ENCODE measurements around the gene FAM81B. TPM values are rescaled to one million over a fixed set of nuclear protein-coding genes. Genes with fewer than 3 reads are reported as not detected.

Gene FAM81B
- polyA plus RNA-seq, 1 donor (not counting 4 experiments of a cell fraction or from before 2014, with no cell fraction given) = not detected

DNA sequence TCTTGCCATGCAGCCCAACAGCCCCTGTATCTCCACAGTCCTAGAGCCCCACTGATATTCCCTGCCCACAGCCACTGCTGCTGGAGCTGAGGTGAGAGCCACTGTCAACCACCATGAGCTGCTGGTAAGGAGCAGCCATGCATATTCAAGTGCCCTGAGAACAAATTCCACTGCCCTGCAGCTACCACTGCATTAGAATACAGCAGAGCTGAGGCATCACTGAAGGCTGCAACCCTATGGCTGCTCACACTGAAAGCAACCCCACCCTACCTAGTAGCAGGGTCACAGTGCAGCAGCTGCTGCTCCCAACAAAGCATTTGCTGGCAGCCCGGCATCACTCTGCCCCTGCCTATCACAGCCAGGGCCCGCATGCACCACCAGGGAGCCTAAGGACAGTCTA, 95.0 kb downstream of the FAM81B start:
- Histone ChIP-seq H3K9ac (ENCODE audit: control insufficient read depth, extremely low read depth, insufficient read depth, low read length) (no peak overlapping the region), H3K27me3 (ENCODE audit: control insufficient read depth, extremely low read depth, insufficient read depth, low read length) (no peaks in the 10 kb centered on the region), H3K9me1 (ENCODE audit: control insufficient read depth, extremely low read depth, insufficient read depth, low read length) (no peaks in the 10 kb centered on the region), H3K36me3 (ENCODE audit: control insufficient read depth in 2 of 2, extremely low read depth in 1 of 2, insufficient read depth in 2 of 2, low read length in 2 of 2) (peaks cover 16 to 17% of the 10 kb centered on the region in 2 experiments), H2AFZ (ENCODE audit: control insufficient read depth, low read length) (no peak overlapping the region), H3K4me2 (ENCODE audit: control insufficient read depth, extremely low read depth, insufficient read depth, low read depth, low read length) (no peak overlapping the region), H3K79me2 (ENCODE audit: control insufficient read depth, insufficient read depth, low read length) (no peaks in the 10 kb centered on the region), H3K27ac (ENCODE audit: control insufficient read depth, insufficient read depth, low read length) (no peak overlapping the region), H4K20me1 (ENCODE audit: control insufficient read depth, extremely low read depth, insufficient read depth, low read length) (no peaks in the 10 kb centered on the region), H3K9me3 (ENCODE audit: control insufficient read depth, low read depth, low read length) (no peaks in the 10 kb centered on the region), H3K4me1 (ENCODE audit: control insufficient read depth, extremely low read depth, insufficient read depth, low read length) (no peaks in the 10 kb centered on the region), H3K4me3 (ENCODE audit: control insufficient read depth in 2 of 3, extremely low read depth in 1 of 3, insufficient read depth in 2 of 3, low read depth in 1 of 3, low read length in 3 of 3) (no peak overlapping the region)
- TF ChIP-seq, protein P1, sequence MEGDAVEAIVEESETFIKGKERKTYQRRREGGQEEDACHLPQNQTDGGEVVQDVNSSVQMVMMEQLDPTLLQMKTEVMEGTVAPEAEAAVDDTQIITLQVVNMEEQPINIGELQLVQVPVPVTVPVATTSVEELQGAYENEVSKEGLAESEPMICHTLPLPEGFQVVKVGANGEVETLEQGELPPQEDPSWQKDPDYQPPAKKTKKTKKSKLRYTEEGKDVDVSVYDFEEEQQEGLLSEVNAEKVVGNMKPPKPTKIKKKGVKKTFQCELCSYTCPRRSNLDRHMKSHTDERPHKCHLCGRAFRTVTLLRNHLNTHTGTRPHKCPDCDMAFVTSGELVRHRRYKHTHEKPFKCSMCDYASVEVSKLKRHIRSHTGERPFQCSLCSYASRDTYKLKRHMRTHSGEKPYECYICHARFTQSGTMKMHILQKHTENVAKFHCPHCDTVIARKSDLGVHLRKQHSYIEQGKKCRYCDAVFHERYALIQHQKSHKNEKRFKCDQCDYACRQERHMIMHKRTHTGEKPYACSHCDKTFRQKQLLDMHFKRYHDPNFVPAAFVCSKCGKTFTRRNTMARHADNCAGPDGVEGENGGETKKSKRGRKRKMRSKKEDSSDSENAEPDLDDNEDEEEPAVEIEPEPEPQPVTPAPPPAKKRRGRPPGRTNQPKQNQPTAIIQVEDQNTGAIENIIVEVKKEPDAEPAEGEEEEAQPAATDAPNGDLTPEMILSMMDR (optimal IDR thresholded peaks at IDR 0.05 in 1 of 3, IDR thresholded peaks at IDR 0.05 in 1 of 3, conservative IDR thresholded peaks at IDR 0.05 in 1 of 3; ENCODE audit: extremely low read depth in 1 of 3, insufficient read depth in 2 of 3, low read length in 3 of 3) = no peak
- no peak for TF ChIP-seq EZH2 (IDR thresholded peaks at IDR 0.05; ENCODE audit: low read length)
- DNase-seq (ENCODE audit: low read depth, low spot score) (no peak), FAIRE-seq (no peak)
- dilution Hi-C loops (cut with MboI; ENCODE audit: extremely low pct_ligation_motif_present, low sequenced_read_pairs) = no loop called here

DNA sequence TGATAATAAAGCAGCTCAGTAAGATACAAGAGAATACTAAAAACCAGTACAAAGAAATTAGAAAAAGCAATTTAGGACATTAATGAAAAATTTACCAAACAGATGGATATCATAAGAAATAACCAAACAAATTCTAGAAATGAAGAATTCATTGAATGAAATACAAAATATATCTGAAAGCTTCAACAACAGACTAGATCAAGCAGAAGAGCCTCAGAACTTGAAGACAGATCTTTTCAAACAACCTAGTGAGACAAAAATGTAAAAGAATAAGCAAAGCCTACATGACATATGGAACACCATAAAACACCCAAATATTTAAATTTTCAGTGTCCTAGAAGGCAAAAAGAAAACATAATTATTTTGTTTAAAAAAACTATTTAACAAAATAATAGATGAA, 96.7 kb downstream of the FAM81B start:
- no peak overlapping the region for H3K27ac ChIP-seq (ENCODE audit: control insufficient read depth, insufficient read depth, low read length)
- DNase-seq (ENCODE audit: low read depth, low spot score) (no peak), FAIRE-seq (no peak)
- H3K4me2 ChIP-seq (ENCODE audit: control insufficient read depth, extremely low read depth, insufficient read depth, low read depth, low read length) = no peak overlapping the region
- no peak overlapping the region for H2AFZ ChIP-seq (ENCODE audit: control insufficient read depth, low read length)
- no peaks in the 10 kb centered on the region for H4K20me1 ChIP-seq (ENCODE audit: control insufficient read depth, extremely low read depth, insufficient read depth, low read length)
- no peak overlapping the region for H3K4me3 ChIP-seq (ENCODE audit: control insufficient read depth in 2 of 3, extremely low read depth in 1 of 3, insufficient read depth in 2 of 3, low read depth in 1 of 3, low read length in 3 of 3)
- H3K4me1 ChIP-seq (ENCODE audit: control insufficient read depth, extremely low read depth, insufficient read depth, low read length) = no peaks in the 10 kb centered on the region
- no peak overlapping the region for H3K9ac ChIP-seq (ENCODE audit: control insufficient read depth, extremely low read depth, insufficient read depth, low read length)
- peaks cover 13 to 20% of the 10 kb centered on the region in 2 experiments for H3K36me3 ChIP-seq (ENCODE audit: control insufficient read depth in 2 of 2, extremely low read depth in 1 of 2, insufficient read depth in 2 of 2, low read length in 2 of 2)
- H3K9me3 ChIP-seq (ENCODE audit: control insufficient read depth, low read depth, low read length) = no peaks in the 10 kb centered on the region
- TF ChIP-seq EZH2 (IDR thresholded peaks at IDR 0.05; ENCODE audit: low read length) = no peak
- TF ChIP-seq, protein P1 (optimal IDR thresholded peaks at IDR 0.05 in 1 of 3, IDR thresholded peaks at IDR 0.05 in 1 of 3, conservative IDR thresholded peaks at IDR 0.05 in 1 of 3; ENCODE audit: extremely low read depth in 1 of 3, insufficient read depth in 2 of 3, low read length in 3 of 3) = no peak
- H3K9me1 ChIP-seq (ENCODE audit: control insufficient read depth, extremely low read depth, insufficient read depth, low read length) = no peaks in the 10 kb centered on the region
- no peaks in the 10 kb centered on the region for H3K79me2 ChIP-seq (ENCODE audit: control insufficient read depth, insufficient read depth, low read length)
- no peaks in the 10 kb centered on the region for H3K27me3 ChIP-seq (ENCODE audit: control insufficient read depth, extremely low read depth, insufficient read depth, low read length)
- dilution Hi-C loops (cut with MboI; ENCODE audit: extremely low pct_ligation_motif_present, low sequenced_read_pairs) = no loop called here

Other genes starting within 250 kb of the FAM81B start
- 2.8 to 4.9 TPM (median 4.9 TPM) in 3 replicates for gene MCTP1, start 106.3 kb upstream of the FAM81B start, polyA plus RNA-seq
- gene SKIC3, start 163.6 kb downstream of the FAM81B start, polyA plus RNA-seq = 37.1 to 63.8 TPM (median 44.9 TPM) in 3 replicates
- 6.4 to 9.3 TPM (median 6.7 TPM) in 3 replicates for gene ARSK, start 163.7 kb downstream of the FAM81B start, polyA plus RNA-seq
- 0.07 to 0.08 TPM (median 0.07 TPM) in 3 replicates for gene GPR150, start 228.7 kb downstream of the FAM81B start, polyA plus RNA-seq